H1 (cell line): ENCODE results near the gene CBLB.

Source experiments
- CTCF ChIP-seq, 3 experiments: IDR thresholded peaks; 1 replicate in 2 of 3; 2 replicates in 1 of 3; pipeline versions ENCODE4 v1.5.1 to v1.6.1; 2011; ENCODE audit warnings: low read length in 3 of 3, mild to moderate bottlenecking in 3 of 3, inconsistent platforms in 2 of 3, low read depth in 1 of 3, moderate library complexity in 1 of 3; ENCODE audit not compliant: insufficient read depth in 1 of 3; ENCODE audit errors: control extremely low read depth in 1 of 3
- FOSL1 ChIP-seq: IDR thresholded peaks from 2 replicates; pipeline ENCODE4 v1.6.1; 2011; ENCODE audit warnings: mild to moderate bottlenecking, low read depth, low read length, moderate library complexity; ENCODE audit not compliant: insufficient read depth
- POLR2A ChIP-seq, 2 experiments: IDR thresholded peaks; 1 replicate in 1 of 2; 2 replicates in 1 of 2; pipeline ENCODE4 v1.6.1; 2011; ENCODE audit warnings: low read depth in 2 of 2, low read length in 2 of 2, mild to moderate bottlenecking in 2 of 2; ENCODE audit errors: control extremely low read depth in 1 of 2
- POLR2AphosphoS5 ChIP-seq: IDR thresholded peaks from 2 replicates; pipeline ENCODE4 v1.6.1; 2011; ENCODE audit warnings: low read depth, low read length

- TF ChIP-seq CTCF (IDR thresholded peaks at IDR 0.05; ENCODE audit: control extremely low read depth in 1 of 3, insufficient read depth in 1 of 3, low read depth in 1 of 3, low read length in 3 of 3) (no peak), POLR2A (IDR thresholded peaks at IDR 0.05; ENCODE audit: control extremely low read depth in 1 of 2, low read depth in 2 of 2, low read length in 2 of 2) (no peak), FOSL1 (no peak), POLR2AphosphoS5 (no peak)
These were observed 46.7 kb upstream of the CBLB start for GRCh38 chr3:105915524-105915923.
